ENCODE measurements around the gene CLOCK.

CLOCK gene

GRCh38 chr4:55549888-55550287 lies 3.2 kb upstream of the CLOCK start:
- no peak for TF ChIP-seq POLR2A (IDR thresholded peaks at IDR 0.05; ENCODE audit: low read depth, low read length)
- FAIRE-seq (no peak), DNase-seq (ENCODE audit: insufficient read length, low spot score) (no peak)

- TF ChIP-seq POLR2A (IDR thresholded peaks at IDR 0.05; ENCODE audit: low read depth, low read length), result no peak
- DNase-seq (ENCODE audit: insufficient read length, low spot score), result no peak
- no peak for FAIRE-seq
These were observed 1.2 kb upstream of the CLOCK start for GRCh38 chr4:55547918-55548317.

DNA sequence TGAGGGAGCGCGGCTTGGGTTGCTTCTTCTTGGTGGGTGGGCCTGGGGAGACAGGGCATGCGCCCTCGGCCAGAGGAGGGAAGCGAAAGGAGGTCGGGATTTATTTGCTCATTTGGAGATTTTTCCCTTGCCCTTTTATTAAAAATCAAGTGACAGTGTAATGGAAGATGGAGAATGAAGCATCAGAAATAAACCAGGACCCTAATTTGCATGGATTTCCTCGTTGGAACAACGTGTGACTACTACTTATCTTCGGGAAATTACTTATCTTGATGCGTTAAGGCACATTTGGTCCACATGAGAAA lies 709 bp upstream of the CLOCK start:
- no peak for TF ChIP-seq POLR2A (IDR thresholded peaks at IDR 0.05; ENCODE audit: low read depth, low read length)

GRCh38 chr4:55546506-55546755 lies 278 bp downstream of the CLOCK start:
- no peak for FAIRE-seq
- no peak for DNase-seq (ENCODE audit: insufficient read length, low spot score)
- no peak for TF ChIP-seq POLR2A (IDR thresholded peaks at IDR 0.05; ENCODE audit: low read depth, low read length)

More for the DNA sequence above, 709 bp upstream of the CLOCK start:
- DNase-seq (ENCODE audit: insufficient read length, low spot score), result no peak
- FAIRE-seq, result no peak

GRCh38 chr4:55545641-55546505 lies 836 bp downstream of the CLOCK start:
- DNase-seq (ENCODE audit: insufficient read length, low spot score), result peak; percentile 22
- no peak for FAIRE-seq
- peak; percentile 19; the same call in 1 of the 2 replicates for TF ChIP-seq POLR2A (IDR thresholded peaks at IDR 0.05; ENCODE audit: low read depth, low read length)

DNA sequence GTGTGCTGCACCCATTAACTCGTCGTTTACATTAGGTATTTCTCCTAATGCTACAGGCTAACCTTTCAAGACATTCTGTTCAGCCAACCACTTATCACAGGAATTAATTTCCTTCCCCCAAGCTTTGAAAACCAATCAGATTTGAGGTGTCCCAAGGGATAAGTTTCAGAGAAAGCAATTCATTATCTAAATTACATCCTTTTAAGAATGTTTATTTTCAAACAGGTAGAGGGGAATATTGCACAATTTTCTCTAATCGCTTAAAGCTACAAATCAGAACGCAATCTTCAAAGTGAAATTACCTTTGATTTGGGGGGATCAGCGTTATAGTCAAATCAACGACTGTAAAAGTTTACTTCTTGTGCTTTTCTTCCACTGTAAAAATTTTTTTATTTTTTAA lies 1.6 kb downstream of the CLOCK start:
- TF ChIP-seq POLR2A (IDR thresholded peaks at IDR 0.05; ENCODE audit: low read depth, low read length), result no peak
- DNase-seq (ENCODE audit: insufficient read length, low spot score) (no peak), FAIRE-seq (no peak)

DNA sequence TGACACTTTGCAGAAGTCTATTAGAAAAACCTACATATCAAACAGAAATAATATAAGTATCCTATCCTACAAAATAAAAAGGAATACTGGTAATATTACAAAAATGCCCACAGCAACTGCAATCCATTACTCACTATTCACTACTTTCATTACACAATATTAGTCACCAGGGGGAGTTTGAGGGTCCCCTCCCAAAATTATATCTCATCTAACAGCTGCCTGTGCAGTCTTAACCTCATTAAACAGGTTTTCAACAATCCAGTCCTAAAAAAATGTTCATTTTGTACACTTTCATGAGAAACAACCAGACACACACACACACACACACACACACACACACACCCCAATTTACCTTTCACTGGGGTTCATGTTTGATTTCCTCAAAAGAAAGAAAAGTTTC lies 2.9 kb downstream of the CLOCK start:
- FAIRE-seq, result no peak
- DNase-seq (ENCODE audit: insufficient read length, low spot score), result no peak
- TF ChIP-seq POLR2A (IDR thresholded peaks at IDR 0.05; ENCODE audit: low read depth, low read length), result no peak

DNA sequence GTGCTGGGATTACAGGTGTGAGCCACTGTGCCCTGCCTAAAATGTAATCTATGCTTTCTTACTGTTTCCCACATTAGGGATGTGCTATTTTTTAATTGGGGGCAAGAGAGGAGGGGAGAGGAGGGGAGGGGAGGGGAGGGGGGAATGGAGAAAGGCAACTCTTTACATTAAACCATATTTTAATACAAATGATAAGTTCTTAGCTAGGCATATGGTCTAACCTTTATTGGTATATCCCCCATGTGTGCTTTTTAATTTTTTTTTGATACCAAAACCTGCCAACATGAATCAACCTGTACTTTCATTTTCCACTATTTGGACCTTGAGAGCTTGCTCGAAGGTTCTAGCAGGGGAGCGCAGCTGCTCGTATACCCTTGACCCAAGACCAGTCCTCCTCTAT lies 6.4 kb downstream of the CLOCK start:
- DNase-seq (ENCODE audit: insufficient read length, low spot score) (no peak), FAIRE-seq (no peak)
- TF ChIP-seq POLR2A (IDR thresholded peaks at IDR 0.05; ENCODE audit: low read depth, low read length), result no peak

GRCh38 chr4:55539658-55540057 lies 7.1 kb downstream of the CLOCK start:
- FAIRE-seq (no peak), DNase-seq (ENCODE audit: insufficient read length, low spot score) (no peak)
- TF ChIP-seq POLR2A (IDR thresholded peaks at IDR 0.05; ENCODE audit: low read depth, low read length), result no peak

DNA sequence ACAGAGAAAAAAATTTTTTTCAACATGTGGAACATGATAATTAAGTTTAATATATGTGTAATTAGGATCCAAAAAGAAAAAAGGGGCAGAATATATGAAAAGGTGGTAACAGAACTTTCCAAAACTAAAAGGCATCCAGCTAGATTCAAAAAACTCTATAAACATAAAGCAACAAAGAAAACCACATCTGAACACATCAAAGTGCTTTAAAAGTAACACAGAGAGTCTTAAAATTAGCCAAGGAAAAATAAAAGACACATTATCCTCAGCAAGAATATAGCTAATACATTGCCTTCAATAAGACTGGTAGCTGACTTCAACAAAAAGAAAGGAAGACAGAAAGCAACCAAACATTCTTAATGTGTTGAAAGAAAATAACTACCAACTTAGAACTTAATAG lies 8.2 kb downstream of the CLOCK start:
- no peak for TF ChIP-seq POLR2A (IDR thresholded peaks at IDR 0.05; ENCODE audit: low read depth, low read length)
- FAIRE-seq, result no peak

GRCh38 chr4:55534306-55534705 lies 12.4 kb downstream of the CLOCK start:
- no peak for TF ChIP-seq POLR2A (IDR thresholded peaks at IDR 0.05; ENCODE audit: low read depth, low read length)
- no peak for FAIRE-seq
- DNase-seq (ENCODE audit: insufficient read length, low spot score), result no peak

More for the DNA sequence above, 8.2 kb downstream of the CLOCK start:
- no peak for DNase-seq (ENCODE audit: insufficient read length, low spot score)

GRCh38 chr4:55530691-55531090 lies 16.0 kb downstream of the CLOCK start:
- FAIRE-seq (no peak), DNase-seq (ENCODE audit: insufficient read length, low spot score) (no peak)
- no peak for TF ChIP-seq POLR2A (IDR thresholded peaks at IDR 0.05; ENCODE audit: low read depth, low read length)

DNA sequence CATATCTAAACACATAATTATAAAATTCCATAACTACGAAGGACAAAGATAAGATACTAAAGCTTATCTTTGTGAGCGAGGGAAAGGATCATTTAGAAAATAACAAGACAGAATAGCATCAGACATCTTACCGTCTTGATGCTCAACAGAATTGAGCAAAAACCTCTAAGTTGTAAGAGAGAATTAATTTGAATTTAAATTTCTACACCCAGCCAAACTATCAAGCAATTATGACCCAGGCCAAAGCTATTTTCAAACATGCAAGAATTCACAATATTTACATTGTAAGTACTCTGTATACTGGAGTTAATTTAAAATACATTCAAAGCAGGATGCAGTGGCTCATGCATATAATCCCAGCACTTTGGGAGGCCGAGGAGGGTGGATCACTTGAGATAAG lies 16.5 kb downstream of the CLOCK start:
- DNase-seq (ENCODE audit: insufficient read length, low spot score) (no peak), FAIRE-seq (no peak)
- TF ChIP-seq POLR2A (IDR thresholded peaks at IDR 0.05; ENCODE audit: low read depth, low read length), result no peak

- FAIRE-seq (no peak), DNase-seq (ENCODE audit: insufficient read length, low spot score) (no peak)
- no peak for TF ChIP-seq POLR2A (IDR thresholded peaks at IDR 0.05; ENCODE audit: low read depth, low read length)
These were observed 18.2 kb downstream of the CLOCK start for GRCh38 chr4:55528491-55528890.

GRCh38 chr4:55524844-55525571 lies 21.7 kb downstream of the CLOCK start:
- FAIRE-seq (no peak), DNase-seq (ENCODE audit: insufficient read length, low spot score) (no peak)
- no peak for TF ChIP-seq POLR2A (IDR thresholded peaks at IDR 0.05; ENCODE audit: low read depth, low read length)
